ENCODE measurements around the gene IFNA21.

GRCh38 chr9:21205204-21205603 lies 38.7 kb upstream of the IFNA21 start:
- TF ChIP-seq, protein P1, sequence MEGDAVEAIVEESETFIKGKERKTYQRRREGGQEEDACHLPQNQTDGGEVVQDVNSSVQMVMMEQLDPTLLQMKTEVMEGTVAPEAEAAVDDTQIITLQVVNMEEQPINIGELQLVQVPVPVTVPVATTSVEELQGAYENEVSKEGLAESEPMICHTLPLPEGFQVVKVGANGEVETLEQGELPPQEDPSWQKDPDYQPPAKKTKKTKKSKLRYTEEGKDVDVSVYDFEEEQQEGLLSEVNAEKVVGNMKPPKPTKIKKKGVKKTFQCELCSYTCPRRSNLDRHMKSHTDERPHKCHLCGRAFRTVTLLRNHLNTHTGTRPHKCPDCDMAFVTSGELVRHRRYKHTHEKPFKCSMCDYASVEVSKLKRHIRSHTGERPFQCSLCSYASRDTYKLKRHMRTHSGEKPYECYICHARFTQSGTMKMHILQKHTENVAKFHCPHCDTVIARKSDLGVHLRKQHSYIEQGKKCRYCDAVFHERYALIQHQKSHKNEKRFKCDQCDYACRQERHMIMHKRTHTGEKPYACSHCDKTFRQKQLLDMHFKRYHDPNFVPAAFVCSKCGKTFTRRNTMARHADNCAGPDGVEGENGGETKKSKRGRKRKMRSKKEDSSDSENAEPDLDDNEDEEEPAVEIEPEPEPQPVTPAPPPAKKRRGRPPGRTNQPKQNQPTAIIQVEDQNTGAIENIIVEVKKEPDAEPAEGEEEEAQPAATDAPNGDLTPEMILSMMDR (conservative IDR thresholded peaks at IDR 0.05; ENCODE audit: low read depth, low read length), result no peak
- TF ChIP-seq POLR2A (IDR thresholded peaks at IDR 0.05; ENCODE audit: low read depth, low read length) (no peak), BHLHE40 (IDR thresholded peaks at IDR 0.05; ENCODE audit: low read depth, low read length) (no peak), FOS (IDR thresholded peaks at IDR 0.05; ENCODE audit: low read depth, low read length) (no peak)
